IMR-90 (cell line): ENCODE measurements around the gene CALM1. TPM values are rescaled to one million over a fixed set of nuclear protein-coding genes. Genes with fewer than 3 reads are reported as not detected.

ENCODE experiments used
- ATAC-seq: fragments of 200-7000 bp; cut with Tn5 transposase; 2 replicates; pipeline ENCODE4 v1.9.1; 2020; ENCODE audit warnings: low read depth, mild to moderate bottlenecking, moderate library complexity
- BruUV-seq: library from RNA; stranded (reverse); fragments of 400-500 nt; replicated peaks from 2 replicates; lab custom pipeline; 2021; lab: Mats Ljungman, UMichigan
- CTCF ChIA-PET: fragments of 300-600 bp; formaldehyde crosslinking; extraction: SDS; loops from one replicate; lab custom pipeline; 2021; ENCODE audit warnings: antibody characterized with exemption; lab: Yijun Ruan, JAX
- POLR2A ChIA-PET: fragments of 300-600 bp; sonication (Branson Sonifier 250); formaldehyde crosslinking; loops from one replicate; lab custom pipeline; 2022; ENCODE audit warnings: antibody characterized with exemption; ENCODE audit not compliant: unreplicated experiment; lab: Charles Lee
- DNase-seq: peaks from one replicate; pipeline ENCODE4 v3.0.0; 2013
- H2AFZ ChIP-seq: replicated peaks from 2 replicates; pipeline ENCODE3; 2013; ENCODE audit warnings: low read length, mild to moderate bottlenecking; ENCODE audit not compliant: poor library complexity
- H2AK5ac ChIP-seq: 2 replicates; pipeline ENCODE4 v1.6.1; 2013; ENCODE audit warnings: low read depth, low read length, inconsistent platforms
- H2AK9ac ChIP-seq: replicated peaks from 2 replicates; pipeline ENCODE3; 2013; ENCODE audit warnings: mild to moderate bottlenecking, low read depth, low read length, moderate library complexity; ENCODE audit not compliant: poor library complexity
- H2BK120ac ChIP-seq: 2 replicates; pipeline ENCODE4 v1.6.1; 2013; ENCODE audit warnings: low read depth, low read length, inconsistent platforms
- H2BK15ac ChIP-seq: 3 replicates; pipeline ENCODE4 v1.6.1; 2013; ENCODE audit warnings: low read depth, low read length, inconsistent platforms
- H2BK20ac ChIP-seq: 2 replicates; pipeline ENCODE4 v1.6.1; 2013; ENCODE audit warnings: low read depth, mild to moderate bottlenecking, inconsistent platforms, low read length, moderate library complexity
- H2BK5ac ChIP-seq: 2 replicates; pipeline ENCODE4 v1.6.1; 2013; ENCODE audit warnings: mild to moderate bottlenecking, low read depth, low read length, inconsistent platforms; ENCODE audit not compliant: poor library complexity, severe bottlenecking
- H3K14ac ChIP-seq: replicated peaks from 2 replicates; pipeline ENCODE4 v1.6.1; 2013; ENCODE audit warnings: low read depth, low read length, inconsistent platforms
- H3K18ac ChIP-seq: 2 replicates; pipeline ENCODE4 v1.6.1; 2013; ENCODE audit warnings: low read depth, low read length, control low read depth
- H3K23ac ChIP-seq: 2 replicates; pipeline ENCODE4 v1.6.1; 2013; ENCODE audit warnings: low read depth, low read length, inconsistent platforms
- H3K27ac ChIP-seq: 2 replicates; pipeline ENCODE4 v1.5.1; 2013; ENCODE audit warnings: mild to moderate bottlenecking, control low read depth, low read length; ENCODE audit not compliant: insufficient read depth
- H3K27me3 ChIP-seq: 2 replicates; pipeline ENCODE4 v1.6.1; 2013; ENCODE audit warnings: low read length; ENCODE audit not compliant: control insufficient read depth, insufficient read depth
- H3K36me3 ChIP-seq: 2 replicates; pipeline ENCODE4 v1.6.1; 2013; ENCODE audit warnings: low read length, mixed read lengths; ENCODE audit not compliant: control insufficient read depth, insufficient read depth
- H3K4ac ChIP-seq: 2 replicates; pipeline ENCODE4 v1.6.1; 2013; ENCODE audit warnings: low read depth, low read length, inconsistent platforms
- H3K4me1 ChIP-seq: 2 replicates; pipeline ENCODE4 v1.6.1; 2013; ENCODE audit warnings: low read length, mixed read lengths; ENCODE audit not compliant: control insufficient read depth, insufficient read depth
- H3K4me2 ChIP-seq: 2 replicates; pipeline ENCODE4 v1.6.1; 2013; ENCODE audit warnings: low read depth, mild to moderate bottlenecking, control low read depth, low read length, moderate library complexity
- H3K4me3 ChIP-seq: 2 replicates; pipeline ENCODE4 v1.5.1; 2013; ENCODE audit warnings: low read depth, mild to moderate bottlenecking, control low read depth, low read length, moderate library complexity; ENCODE audit not compliant: insufficient read depth
- H3K56ac ChIP-seq: 2 replicates; pipeline ENCODE4 v1.6.1; 2013; ENCODE audit warnings: low read length, inconsistent platforms; ENCODE audit not compliant: insufficient read depth; ENCODE audit errors: extremely low read depth
- H3K79me1 ChIP-seq, 2 experiments: 2 replicates each; pipeline ENCODE4 v1.6.1; 2013; ENCODE audit warnings: low read length in 2 of 2, inconsistent platforms in 1 of 2, low read depth in 1 of 2
- H3K9ac ChIP-seq: 2 replicates; pipeline ENCODE4 v1.6.1; 2013; ENCODE audit warnings: low read depth, low read length, control low read depth
- H3K9me1 ChIP-seq: 2 replicates; pipeline ENCODE4 v1.6.1; 2013; ENCODE audit warnings: low read length, inconsistent platforms; ENCODE audit not compliant: insufficient read depth
- H3K9me3 ChIP-seq: 2 replicates; pipeline ENCODE4 v1.6.1; 2013; ENCODE audit warnings: low read length; ENCODE audit not compliant: control insufficient read depth, insufficient read depth
- H4K20me1 ChIP-seq: 2 replicates; pipeline ENCODE4 v1.6.1; 2013; ENCODE audit warnings: low read length, inconsistent platforms; ENCODE audit not compliant: insufficient read depth
- H4K5ac ChIP-seq: 2 replicates; pipeline ENCODE4 v1.6.1; 2013; ENCODE audit warnings: mild to moderate bottlenecking, low read depth, low read length, control low read depth
- H4K8ac ChIP-seq, 2 experiments: 2 replicates each; pipeline ENCODE4 v1.6.1; 2013; ENCODE audit warnings: low read depth in 2 of 2, low read length in 2 of 2, control low read depth in 1 of 2, inconsistent platforms in 1 of 2
- H4K91ac ChIP-seq: 2 replicates; pipeline ENCODE4 v1.6.1; 2013; ENCODE audit warnings: low read depth, low read length, inconsistent platforms; ENCODE audit not compliant: insufficient read depth
- BHLHE40 ChIP-seq: fragments of 150-350 bp; IDR thresholded peaks from 2 replicates; pipeline ENCODE4 v1.6.1; 2016; ENCODE audit warnings: mild to moderate bottlenecking, low read depth, low read length
- MAFK ChIP-seq: IDR thresholded peaks from 2 replicates; pipeline ENCODE4 v1.6.1; 2012; ENCODE audit warnings: low read depth, low read length, improper control_type of control experiment
- WGBS, 2 experiments: methylation state at CpG; one replicate each; pipeline versions ENCODE4 v1.1.5 to v1.1.7; 2013; ENCODE audit warnings: missing lambda C conversion rate in 2 of 2; ENCODE audit not compliant: insufficient read length in 1 of 2; ENCODE audit errors: extremely low coverage in 2 of 2; 5-methylcytosine and 5-hydroxymethylcytosine counted together
- dilution Hi-C: fragments of 300-500 bp; cut with HindIII; formaldehyde crosslinking; loops from one replicate; pipeline ENCODE4 v1.14.3; 2018; ENCODE audit warnings: low sequenced_read_pairs; ENCODE audit not compliant: unreplicated experiment
- in situ Hi-C: fragments of 300-500 bp; cut with MboI; formaldehyde crosslinking; loops from 3 replicates; pipeline ENCODE4 v1.14.3; 2019; ENCODE audit warnings: low sequenced_read_pairs, inconsistent platforms, mixed read lengths
- intact Hi-C: fragments of 100-400 bp; cut with micrococcal nuclease; formaldehyde crosslinking; loops from 2 replicates; pipeline ENCODE4 v1.10.0; 2022
- polyA plus RNA-seq, 3 experiments: library from polyadenylated mRNA; depleted of rRNA; stranded (reverse); fragments of >200 nt; gene quantifications; 2 replicates each; pipeline ENCODE4 v1.2.3, GENCODE V29; 2012; ENCODE audit warnings: low replicate concordance in 1 of 3
- total RNA-seq: library from RNA; depleted of rRNA; stranded (reverse); fragments of >200 nt; gene quantifications from 2 replicates; pipeline ENCODE4 v1.2.3, GENCODE V29; 2012
- TF ChIP-seq, protein P1 (sequence below): fragments of 150-350 bp; IDR thresholded peaks from 2 replicates; pipeline ENCODE4 v1.6.1; 2016; ENCODE audit warnings: low read depth, mild to moderate bottlenecking, low read length, moderate library complexity, borderline replicate concordance

CALM1 gene
- total and polyA plus RNA-seq, 2 of the 4 experiments (the other 2 are of a cell fraction), result 72.9 to 188 TPM

DNA sequence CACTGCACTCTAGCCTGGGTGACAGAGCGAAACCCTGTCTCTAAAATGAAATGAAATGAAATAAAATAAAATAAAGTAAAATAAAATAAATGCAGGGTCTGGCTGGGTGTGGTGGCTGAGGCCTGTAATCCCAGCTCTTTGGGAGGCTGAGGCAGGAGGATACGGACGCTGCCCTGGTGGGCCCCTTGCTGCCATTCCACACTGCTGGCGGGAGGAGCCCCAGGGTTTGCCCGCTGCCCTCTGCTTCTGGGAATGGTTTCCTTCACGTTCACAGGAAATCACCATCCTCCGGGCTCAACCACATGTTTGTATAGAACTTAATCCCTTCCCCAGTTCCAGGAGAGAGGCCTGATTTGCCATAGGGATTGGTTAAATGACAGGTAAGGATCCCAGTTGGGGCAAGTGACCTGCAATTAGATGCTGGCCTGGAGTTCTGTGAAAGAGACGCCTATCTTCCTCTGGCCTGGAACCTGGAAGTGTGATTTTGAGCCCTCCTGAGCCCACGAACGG, 29.3 kb downstream of the CALM1 start:
- H3K4me2 ChIP-seq, result no peak overlapping the region
- H2AK9ac ChIP-seq, result no peak overlapping the region
- ChIA-PET POLR2A (no interaction called here), CTCF (no interaction called here)
- no peaks in the 10 kb centered on the region for H3K9me1 ChIP-seq
- ATAC-seq (no peak), DNase-seq (no peak)
- H2AK5ac ChIP-seq, result no peak overlapping the region
- H3K56ac ChIP-seq, result no peak overlapping the region
- H2BK20ac ChIP-seq, result no peak overlapping the region
- H3K9me3 ChIP-seq, result peaks cover 5% of the 10 kb centered on the region; the same call in 1 of the 2 replicates
- H3K36me3 ChIP-seq, result no peaks in the 10 kb centered on the region
- no peaks in the 10 kb centered on the region for H3K79me1 ChIP-seq
- WGBS, 2 experiments, result no CpG with 5 or more reads among the region's 10 CpGs
- H2BK120ac ChIP-seq, result no peak overlapping the region
- H3K4me1 ChIP-seq, result no peaks in the 10 kb centered on the region
- H3K27ac ChIP-seq, result no peak overlapping the region
- TF ChIP-seq BHLHE40 (no peak), MAFK (no peak)
- TF ChIP-seq, protein P1, sequence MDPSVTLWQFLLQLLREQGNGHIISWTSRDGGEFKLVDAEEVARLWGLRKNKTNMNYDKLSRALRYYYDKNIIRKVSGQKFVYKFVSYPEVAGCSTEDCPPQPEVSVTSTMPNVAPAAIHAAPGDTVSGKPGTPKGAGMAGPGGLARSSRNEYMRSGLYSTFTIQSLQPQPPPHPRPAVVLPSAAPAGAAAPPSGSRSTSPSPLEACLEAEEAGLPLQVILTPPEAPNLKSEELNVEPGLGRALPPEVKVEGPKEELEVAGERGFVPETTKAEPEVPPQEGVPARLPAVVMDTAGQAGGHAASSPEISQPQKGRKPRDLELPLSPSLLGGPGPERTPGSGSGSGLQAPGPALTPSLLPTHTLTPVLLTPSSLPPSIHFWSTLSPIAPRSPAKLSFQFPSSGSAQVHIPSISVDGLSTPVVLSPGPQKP, result no peak
- H4K20me1 ChIP-seq, result no peaks in the 10 kb centered on the region
- H3K14ac ChIP-seq, result no peak overlapping the region
- H2BK15ac ChIP-seq, result no peak overlapping the region
- H3K27me3 ChIP-seq, result peaks cover 5% of the 10 kb centered on the region
- dilution Hi-C loops, result no loop called here
- intact Hi-C loops, result no loop called here
- H3K4me3 ChIP-seq, result no peak overlapping the region
- H3K9ac ChIP-seq, result no peak overlapping the region
- H3K4ac ChIP-seq, result no peak overlapping the region
- in situ Hi-C loops, result no loop called here
- H4K8ac ChIP-seq, result no peak overlapping the region
- no peak overlapping the region for H4K5ac ChIP-seq
- no peak overlapping the region for H2BK5ac ChIP-seq
- no peak overlapping the region for H4K91ac ChIP-seq
- no peak overlapping the region for H3K18ac ChIP-seq
- H2AFZ ChIP-seq, result no peak overlapping the region
- BruUV-seq, result no TSS peak
- no peak overlapping the region for H3K23ac ChIP-seq
